K562 (cell line): ENCODE results near the gene ZMIZ1. TPM values are rescaled to one million over a fixed set of nuclear protein-coding genes. Genes with fewer than 3 reads are reported as not detected.
A peak's percentile ranks its signal among the peaks of the same experiment; 100 is the strongest.

ENCODE experiments used
- EGR1 ChIP-seq: fragments of 450-650 bp; conservative IDR thresholded peaks from 2 replicates; pipeline ENCODE4 v1.6.1; 2017; ENCODE audit warnings: mild to moderate bottlenecking
- FOXM1 ChIP-seq, 2 experiments: fragments of 450-650 bp in 1 of 2; sonication (generic) in 1 of 2; formaldehyde crosslinking in 1 of 2; IDR thresholded peaks; 2 replicates each; pipeline versions ENCODE4 v1.6.1 to v1.9.0; 2017 to 2022; ENCODE audit warnings: low read depth in 2 of 2, mild to moderate bottlenecking in 2 of 2, missing genetic modification reagents in 1 of 2, moderate library complexity in 1 of 2
- HDAC8 ChIP-seq: fragments of 450-650 bp; IDR thresholded peaks from 2 replicates; pipeline ENCODE4 v1.6.1; 2016; ENCODE audit warnings: mild to moderate bottlenecking, missing genetic modification characterization, moderate library complexity, missing compliant biosample characterization
- HMG20A ChIP-seq: fragments of 450-650 bp; formaldehyde crosslinking; conservative IDR thresholded peaks from 2 replicates; pipeline ENCODE4 v1.4.0; 2020; ENCODE audit warnings: mild to moderate bottlenecking, mixed read lengths
- KLF6 ChIP-seq: fragments of 250-450 bp; sonication (Bioruptor Pico); IDR thresholded peaks from 2 replicates; pipeline ENCODE4 v1.4.0; 2020; ENCODE audit warnings: mild to moderate bottlenecking, moderate library complexity, borderline replicate concordance
- MTA1 ChIP-seq: fragments of 450-650 bp; IDR thresholded peaks from 2 replicates; pipeline ENCODE4 v1.6.1; 2017; ENCODE audit warnings: borderline replicate concordance
- NCOA6 ChIP-seq: fragments of 450-650 bp; IDR thresholded peaks from 2 replicates; pipeline ENCODE4 v1.6.1; 2017; ENCODE audit warnings: mild to moderate bottlenecking
- RBM22 ChIP-seq: fragments of 200-400 bp; formaldehyde crosslinking; IDR thresholded peaks from 2 replicates; pipeline ENCODE4 v1.6.1; 2018; ENCODE audit warnings: low read length, low read depth; ENCODE audit not compliant: poor library complexity, severe bottlenecking
- RHOXF2B ChIP-seq: fragments of 250-450 bp; sonication (Bioruptor Pico); conservative IDR thresholded peaks from 2 replicates; pipeline ENCODE4 v1.5.1; 2021
- SREBF1 ChIP-seq: fragments of 150-350 bp; IDR thresholded peaks from 2 replicates; pipeline ENCODE4 v1.6.1; 2014; ENCODE audit warnings: antibody characterized with exemption, low read depth, low read length, borderline replicate concordance
- TARDBP ChIP-seq: fragments of 450-650 bp; IDR thresholded peaks from 2 replicates; pipeline ENCODE4 v1.6.1; 2016
- XRCC5 ChIP-seq: fragments of 200-400 bp; formaldehyde crosslinking; IDR thresholded peaks from 2 replicates; pipeline ENCODE4 v1.6.1; 2017; ENCODE audit warnings: low read depth, mild to moderate bottlenecking, low read length
- ZFPM2 ChIP-seq: fragments of 250-450 bp; sonication (Bioruptor Pico); IDR thresholded peaks from 2 replicates; pipeline ENCODE4 v1.5.1; 2022; ENCODE audit warnings: mild to moderate bottlenecking
- ZNF174 ChIP-seq: fragments of 250-450 bp; sonication (Bioruptor Pico); IDR thresholded peaks from 2 replicates; pipeline ENCODE4 v1.4.0; 2020; ENCODE audit warnings: mild to moderate bottlenecking
- ZNF24 ChIP-seq: fragments of 450-650 bp; IDR thresholded peaks from 2 replicates; pipeline ENCODE4 v1.6.1; 2016
- ZNF57 ChIP-seq: fragments of 450-650 bp; formaldehyde crosslinking; IDR thresholded peaks from 2 replicates; pipeline ENCODE4 v1.4.0; 2020; ENCODE audit warnings: mild to moderate bottlenecking, moderate library complexity
- ZNF644 ChIP-seq: fragments of 200-800 bp; sonication (Bioruptor generic); IDR thresholded peaks from 2 replicates; pipeline ENCODE4 v1.6.1; 2016; ENCODE audit warnings: low read depth, missing genetic modification characterization, missing compliant biosample characterization
- ZNF717 ChIP-seq: fragments of 250-450 bp; sonication (Bioruptor Pico); IDR thresholded peaks from 2 replicates; pipeline ENCODE4 v1.5.0; 2021
- ZNF75A ChIP-seq: fragments of 450-650 bp; formaldehyde crosslinking; IDR thresholded peaks from 2 replicates; pipeline ENCODE4 v1.4.0; 2020; ENCODE audit warnings: mild to moderate bottlenecking
- polyA plus RNA-seq, 8 experiments: library from polyadenylated mRNA; depleted of rRNA in 4 of 8; stranded (reverse) in 5 of 8; unstranded in 3 of 8; fragments of >200 nt; fragmentation: Nextera tagmentation in 2 of 8; fragmentation: Illumina TruSeq in 1 of 8; extraction: Ambion mirVana in 2 of 8; extraction: Trizol in 1 of 8; gene quantifications; 2 replicates each; pipeline versions ENCODE4 v1.2.1 to v1.2.3, GENCODE V29; 2011 to 2014; ENCODE audit warnings: inconsistent platforms in 1 of 8, missing spikeins in 1 of 8
- total RNA-seq, 7 experiments: library from RNA; depleted of rRNA in 6 of 7; stranded (reverse); fragments of >200 nt in 6 of 7; fragmentation: Illumina TruSeq in 2 of 7; extraction: Trizol in 2 of 7; gene quantifications; 2 replicates each; pipeline versions ENCODE4 v1.2.1 to v1.2.3, GENCODE V29; 2011 to 2021; ENCODE audit warnings: low replicate concordance in 1 of 7
- TF ChIP-seq, protein P1 (sequence below): fragments of 250-450 bp; sonication (Bioruptor Pico); IDR thresholded peaks from 2 replicates; pipeline ENCODE4 v1.5.0; 2022; ENCODE audit warnings: mild to moderate bottlenecking
- TF ChIP-seq, protein P2 (sequence below): sonication (generic); formaldehyde crosslinking; IDR thresholded peaks from 2 replicates; pipeline ENCODE4 v1.8.0; 2022; ENCODE audit warnings: missing genetic modification reagents, mild to moderate bottlenecking, borderline replicate concordance
- TF ChIP-seq, protein P3 (sequence below): sonication (generic); formaldehyde crosslinking; IDR thresholded peaks from 2 replicates; pipeline ENCODE4 v1.8.1; 2023; ENCODE audit warnings: mild to moderate bottlenecking, missing genetic modification reagents
- TF ChIP-seq, protein P4 (sequence below): fragments of 250-450 bp; sonication (Bioruptor Pico); IDR thresholded peaks from 2 replicates; pipeline ENCODE4 v1.8.0; 2022; ENCODE audit warnings: inconsistent platforms, mild to moderate bottlenecking, moderate library complexity, borderline replicate concordance

ZMIZ1 gene
- total and polyA plus RNA-seq, 9 of the 15 experiments (the other 6 are each of a cell fraction or from before 2014, with no cell fraction given), result 1.0 to 37.3 (median 4.3) TPM

DNA sequence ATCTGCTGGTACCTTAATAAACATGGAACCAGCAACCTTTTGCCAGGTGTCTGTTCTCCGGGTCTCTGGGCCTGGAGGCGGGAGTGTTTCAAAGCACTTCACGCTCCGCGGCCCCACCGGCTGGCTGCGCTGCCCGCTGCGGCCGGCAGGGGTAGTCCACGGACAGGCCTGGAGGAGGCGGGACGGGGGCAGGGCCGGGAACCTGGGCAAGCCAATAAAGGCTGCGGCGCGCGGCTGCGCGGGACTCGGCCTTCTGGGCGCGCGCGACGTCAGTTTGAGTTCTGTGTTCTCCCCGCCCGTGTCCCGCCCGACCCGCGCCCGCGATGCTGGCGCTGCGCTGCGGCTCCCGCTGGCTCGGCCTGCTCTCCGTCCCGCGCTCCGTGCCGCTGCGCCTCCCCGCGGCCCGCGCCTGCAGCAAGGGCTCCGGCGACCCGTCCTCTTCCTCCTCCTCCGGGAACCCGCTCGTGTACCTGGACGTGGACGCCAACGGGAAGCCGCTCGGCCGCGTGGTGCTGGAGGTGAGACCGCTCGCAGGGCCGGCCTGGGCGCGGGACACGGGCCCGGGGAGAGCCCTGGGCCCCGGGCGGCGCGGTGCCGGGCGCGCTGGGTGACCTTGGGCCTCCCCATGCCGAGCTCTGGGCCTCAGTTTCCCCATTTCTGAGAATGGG lies 278.6 kb downstream of the ZMIZ1 start, which contains the start of gene PPIF (continued):
- TF ChIP-seq KLF6 (CRISPR knock-in tag) (peak; percentile 46; the same call in 1 of the 2 replicates), HDAC8 (tag) (0 out of 2 replicates have a peak, but pooled peaks have one; percentile 72), XRCC5 (peak; percentile 91; the same call in 1 of the 2 replicates), RHOXF2B (CRISPR knock-in tag) (no peak), EGR1 (peak; percentile 38; the same call in 1 of the 2 replicates), TARDBP (0 out of 2 replicates have a peak, but pooled peaks have one; percentile 55), SREBF1 (no peak), ZNF644 (no peak), ZNF174 (CRISPR knock-in tag) (no peak), NCOA6 (no peak), RBM22 (peak; percentile 11), FOXM1 (IDR thresholded peaks at IDR 0.05; ENCODE audit: low read depth) (no peak), FOXM1 (CRISPR knock-in tag; IDR thresholded peaks at IDR 0.05; ENCODE audit: low read depth) (peak; percentile 75; the same call in 1 of the 2 replicates), ZNF75A (CRISPR knock-in tag) (0 out of 2 replicates have a peak, but pooled peaks have one; percentile 37), ZNF57 (CRISPR knock-in tag) (no peak), ZNF24 (0 out of 2 replicates have a peak, but pooled peaks have one; percentile 28), ZFPM2 (0 out of 2 replicates have a peak, but pooled peaks have one; percentile 10), ZNF717 (no peak), MTA1 (no peak), HMG20A (CRISPR knock-in tag) (0 out of 2 replicates have a peak, but pooled peaks have one; percentile 25)
- TF ChIP-seq, protein P1, sequence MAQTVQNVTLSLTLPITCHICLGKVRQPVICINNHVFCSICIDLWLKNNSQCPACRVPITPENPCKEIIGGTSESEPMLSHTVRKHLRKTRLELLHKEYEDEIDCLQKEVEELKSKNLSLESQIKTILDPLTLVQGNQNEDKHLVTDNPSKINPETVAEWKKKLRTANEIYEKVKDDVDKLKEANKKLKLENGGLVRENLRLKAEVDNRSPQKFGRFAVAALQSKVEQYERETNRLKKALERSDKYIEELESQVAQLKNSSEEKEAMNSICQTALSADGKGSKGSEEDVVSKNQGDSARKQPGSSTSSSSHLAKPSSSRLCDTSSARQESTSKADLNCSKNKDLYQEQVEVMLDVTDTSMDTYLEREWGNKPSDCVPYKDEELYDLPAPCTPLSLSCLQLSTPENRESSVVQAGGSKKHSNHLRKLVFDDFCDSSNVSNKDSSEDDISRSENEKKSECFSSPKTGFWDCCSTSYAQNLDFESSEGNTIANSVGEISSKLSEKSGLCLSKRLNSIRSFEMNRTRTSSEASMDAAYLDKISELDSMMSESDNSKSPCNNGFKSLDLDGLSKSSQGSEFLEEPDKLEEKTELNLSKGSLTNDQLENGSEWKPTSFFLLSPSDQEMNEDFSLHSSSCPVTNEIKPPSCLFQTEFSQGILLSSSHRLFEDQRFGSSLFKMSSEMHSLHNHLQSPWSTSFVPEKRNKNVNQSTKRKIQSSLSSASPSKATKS (CRISPR knock-in tag), result no peak
- TF ChIP-seq, protein P2, sequence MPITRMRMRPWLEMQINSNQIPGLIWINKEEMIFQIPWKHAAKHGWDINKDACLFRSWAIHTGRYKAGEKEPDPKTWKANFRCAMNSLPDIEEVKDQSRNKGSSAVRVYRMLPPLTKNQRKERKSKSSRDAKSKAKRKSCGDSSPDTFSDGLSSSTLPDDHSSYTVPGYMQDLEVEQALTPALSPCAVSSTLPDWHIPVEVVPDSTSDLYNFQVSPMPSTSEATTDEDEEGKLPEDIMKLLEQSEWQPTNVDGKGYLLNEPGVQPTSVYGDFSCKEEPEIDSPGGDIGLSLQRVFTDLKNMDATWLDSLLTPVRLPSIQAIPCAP (CRISPR knock-in tag), result no peak
- TF ChIP-seq, protein P3, sequence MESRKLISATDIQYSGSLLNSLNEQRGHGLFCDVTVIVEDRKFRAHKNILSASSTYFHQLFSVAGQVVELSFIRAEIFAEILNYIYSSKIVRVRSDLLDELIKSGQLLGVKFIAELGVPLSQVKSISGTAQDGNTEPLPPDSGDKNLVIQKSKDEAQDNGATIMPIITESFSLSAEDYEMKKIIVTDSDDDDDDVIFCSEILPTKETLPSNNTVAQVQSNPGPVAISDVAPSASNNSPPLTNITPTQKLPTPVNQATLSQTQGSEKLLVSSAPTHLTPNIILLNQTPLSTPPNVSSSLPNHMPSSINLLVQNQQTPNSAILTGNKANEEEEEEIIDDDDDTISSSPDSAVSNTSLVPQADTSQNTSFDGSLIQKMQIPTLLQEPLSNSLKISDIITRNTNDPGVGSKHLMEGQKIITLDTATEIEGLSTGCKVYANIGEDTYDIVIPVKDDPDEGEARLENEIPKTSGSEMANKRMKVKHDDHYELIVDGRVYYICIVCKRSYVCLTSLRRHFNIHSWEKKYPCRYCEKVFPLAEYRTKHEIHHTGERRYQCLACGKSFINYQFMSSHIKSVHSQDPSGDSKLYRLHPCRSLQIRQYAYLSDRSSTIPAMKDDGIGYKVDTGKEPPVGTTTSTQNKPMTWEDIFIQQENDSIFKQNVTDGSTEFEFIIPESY (CRISPR knock-in tag), result peak; percentile 53; the same call in 1 of the 2 replicates
- TF ChIP-seq, protein P4, sequence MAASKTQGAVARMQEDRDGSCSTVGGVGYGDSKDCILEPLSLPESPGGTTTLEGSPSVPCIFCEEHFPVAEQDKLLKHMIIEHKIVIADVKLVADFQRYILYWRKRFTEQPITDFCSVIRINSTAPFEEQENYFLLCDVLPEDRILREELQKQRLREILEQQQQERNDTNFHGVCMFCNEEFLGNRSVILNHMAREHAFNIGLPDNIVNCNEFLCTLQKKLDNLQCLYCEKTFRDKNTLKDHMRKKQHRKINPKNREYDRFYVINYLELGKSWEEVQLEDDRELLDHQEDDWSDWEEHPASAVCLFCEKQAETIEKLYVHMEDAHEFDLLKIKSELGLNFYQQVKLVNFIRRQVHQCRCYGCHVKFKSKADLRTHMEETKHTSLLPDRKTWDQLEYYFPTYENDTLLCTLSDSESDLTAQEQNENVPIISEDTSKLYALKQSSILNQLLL (CRISPR knock-in tag), result no peak
